GM19328 (cell line): ENCODE results near the gene GGA2.

ENCODE experiments used
- ATAC-seq: cut with Tn5 transposase; IDR thresholded peaks from one replicate; pipeline ENCODE4 v1.9.1; 2021; ENCODE audit warnings: mild to moderate bottlenecking, moderate library complexity; ENCODE audit not compliant: unreplicated experiment

The GGA2 gene

GRCh38 chr16:23423496-23424049, 86.7 kb downstream of the GGA2 start:
- ATAC-seq = no peak

- no peak for ATAC-seq
Observed at GRCh38 chr16:23420011-23420410, 90.3 kb downstream of the GGA2 start.

- ATAC-seq = no peak
Observed at GRCh38 chr16:23416816-23417215, 93.5 kb downstream of the GGA2 start.

- no peak for ATAC-seq
Observed at GRCh38 chr16:23414731-23415130, 95.6 kb downstream of the GGA2 start.
